ENCODE data around the gene IPPK. TPM values are rescaled to one million over a fixed set of nuclear protein-coding genes. Genes with fewer than 3 reads are reported as not detected.

IPPK gene
- total and polyA plus RNA-seq, 8 donors: 1.9 to 6.5 (median 3.1) TPM

DNA sequence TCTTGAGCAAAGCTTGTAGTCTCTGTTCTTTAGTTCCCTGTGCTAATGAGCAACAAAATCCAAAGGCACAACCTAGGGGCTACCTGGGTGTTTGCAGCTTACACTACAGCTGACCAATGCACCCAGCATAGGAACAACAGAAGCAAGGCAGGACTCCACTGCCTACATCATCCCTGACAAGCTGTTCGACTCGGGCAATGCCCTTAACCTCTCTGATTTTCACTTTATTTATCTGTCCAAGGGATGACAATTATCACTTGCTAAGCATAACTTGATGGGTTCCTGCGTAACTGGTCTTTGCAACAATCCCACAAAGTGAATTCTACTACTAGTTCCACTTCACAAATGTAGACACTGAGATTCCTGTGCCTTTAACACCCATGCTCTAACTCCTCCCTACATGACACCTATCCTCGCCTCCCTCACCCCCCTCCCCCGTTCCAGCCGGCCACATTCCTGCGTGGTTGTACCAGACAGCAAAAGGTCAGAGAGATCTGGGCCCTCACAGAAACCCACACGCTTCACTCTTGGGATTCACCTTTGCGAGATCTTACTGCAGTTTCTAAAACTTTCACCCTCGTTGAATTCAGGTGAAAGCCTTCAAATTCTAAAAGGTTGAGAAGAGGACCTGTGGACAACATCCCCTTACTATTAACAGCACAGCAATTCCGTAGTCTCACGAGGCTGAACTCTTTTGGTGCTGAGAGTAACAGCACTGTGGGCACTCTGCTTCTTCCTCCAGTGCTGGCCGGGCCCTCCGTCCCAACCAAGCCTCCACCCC lies 995 bp downstream of the IPPK start:
- no peaks in the 10 kb centered on the region for H3K27me3 ChIP-seq
- TF ChIP-seq, protein P1, sequence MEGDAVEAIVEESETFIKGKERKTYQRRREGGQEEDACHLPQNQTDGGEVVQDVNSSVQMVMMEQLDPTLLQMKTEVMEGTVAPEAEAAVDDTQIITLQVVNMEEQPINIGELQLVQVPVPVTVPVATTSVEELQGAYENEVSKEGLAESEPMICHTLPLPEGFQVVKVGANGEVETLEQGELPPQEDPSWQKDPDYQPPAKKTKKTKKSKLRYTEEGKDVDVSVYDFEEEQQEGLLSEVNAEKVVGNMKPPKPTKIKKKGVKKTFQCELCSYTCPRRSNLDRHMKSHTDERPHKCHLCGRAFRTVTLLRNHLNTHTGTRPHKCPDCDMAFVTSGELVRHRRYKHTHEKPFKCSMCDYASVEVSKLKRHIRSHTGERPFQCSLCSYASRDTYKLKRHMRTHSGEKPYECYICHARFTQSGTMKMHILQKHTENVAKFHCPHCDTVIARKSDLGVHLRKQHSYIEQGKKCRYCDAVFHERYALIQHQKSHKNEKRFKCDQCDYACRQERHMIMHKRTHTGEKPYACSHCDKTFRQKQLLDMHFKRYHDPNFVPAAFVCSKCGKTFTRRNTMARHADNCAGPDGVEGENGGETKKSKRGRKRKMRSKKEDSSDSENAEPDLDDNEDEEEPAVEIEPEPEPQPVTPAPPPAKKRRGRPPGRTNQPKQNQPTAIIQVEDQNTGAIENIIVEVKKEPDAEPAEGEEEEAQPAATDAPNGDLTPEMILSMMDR (IDR thresholded peaks at IDR 0.05): no peak
- FAIRE-seq (no peak), DNase-seq (peak in 4 of 6 donors; percentile 24 to 57 (median 32)), ATAC-seq (no peak)
- 16% methylated on average over 14 of the region's 14 CpGs for WGBS, 2 donors
- peaks cover 0 to 18% (median 12%) of the 10 kb centered on the region in 3 donors for H3K4me1 ChIP-seq
- H3K27ac ChIP-seq: peak overlapping the region in 1 of 4 donors; percentile 67
- H3K36me3 ChIP-seq: no peaks in the 10 kb centered on the region
- no peaks in the 10 kb centered on the region for H3K9me3 ChIP-seq
- H3K4me3 ChIP-seq: peak overlapping the region; percentile 66 to 99 (median 72)
- intact Hi-C loops (cut with DNase I): no loop called here

DNA sequence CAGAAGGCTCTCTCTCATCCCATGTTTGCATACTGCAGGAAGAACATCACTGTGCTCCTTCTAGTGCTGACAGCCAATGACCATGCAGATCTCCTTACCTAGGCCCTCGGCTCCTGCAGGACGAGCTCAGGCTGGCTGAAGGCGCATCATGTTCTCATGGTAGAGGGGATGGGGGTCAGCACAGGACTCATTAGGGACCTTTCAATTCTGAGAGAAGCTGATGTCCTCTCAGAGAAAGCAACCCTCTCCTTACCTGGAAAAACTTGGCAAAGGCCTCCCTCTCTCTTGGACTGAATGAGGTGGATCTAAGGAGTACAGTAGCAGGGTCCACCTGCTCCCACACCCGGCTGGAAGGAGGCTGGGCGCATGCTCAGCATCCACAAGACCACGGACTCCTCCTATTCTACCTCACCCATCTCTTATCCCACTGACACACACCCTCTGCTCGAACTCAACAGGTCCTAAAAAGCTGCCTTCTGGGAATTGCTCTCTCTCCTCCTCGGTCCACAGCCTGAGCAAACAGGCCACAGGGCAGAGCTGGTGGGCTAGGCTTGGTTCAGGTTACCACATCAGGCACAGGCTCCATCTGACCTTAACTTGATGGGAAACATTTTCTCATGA lies 2.9 kb downstream of the IPPK start:
- Histone ChIP-seq H3K27me3 (no peaks in the 10 kb centered on the region), H3K36me3 (no peaks in the 10 kb centered on the region), H3K4me1 (peaks cover 0 to 18% (median 12%) of the 10 kb centered on the region in 3 donors), H3K4me3 (no peak overlapping the region), H3K9me3 (no peaks in the 10 kb centered on the region), H3K27ac (no peak overlapping the region)
- DNase-seq: peak in 1 of 6 donors; percentile 26
- intact Hi-C loops (cut with DNase I): no loop called here
- no peak for ATAC-seq
- no peak for FAIRE-seq
- TF ChIP-seq, protein P1 (IDR thresholded peaks at IDR 0.05): no peak
- WGBS, 2 donors: 83 to 86% methylated on average over 8 of the region's 8 CpGs

DNA sequence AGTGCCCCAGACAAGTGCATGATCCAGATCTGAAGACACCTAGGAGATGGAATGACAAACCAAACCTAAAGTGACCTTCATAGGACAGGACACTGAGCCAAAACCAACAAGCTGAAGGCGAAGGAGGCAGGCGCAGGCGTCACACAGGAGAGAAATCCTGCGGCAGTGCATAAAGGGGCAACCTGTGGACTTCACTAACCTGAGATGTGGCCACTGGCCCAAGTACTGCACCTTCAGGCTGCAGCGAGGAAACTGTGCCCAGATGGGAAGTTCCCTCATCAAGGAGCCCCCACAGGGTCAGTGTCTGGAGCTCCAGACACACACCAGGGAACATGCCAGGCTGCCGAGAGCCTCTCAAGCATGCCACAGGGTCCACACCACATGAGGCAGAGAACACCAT lies 3.7 kb downstream of the IPPK start:
- intact Hi-C loops (cut with DNase I): no loop called here
- no peak overlapping the region for H3K27ac ChIP-seq
- peak in 1 of 6 donors; percentile 45 for DNase-seq

DNA sequence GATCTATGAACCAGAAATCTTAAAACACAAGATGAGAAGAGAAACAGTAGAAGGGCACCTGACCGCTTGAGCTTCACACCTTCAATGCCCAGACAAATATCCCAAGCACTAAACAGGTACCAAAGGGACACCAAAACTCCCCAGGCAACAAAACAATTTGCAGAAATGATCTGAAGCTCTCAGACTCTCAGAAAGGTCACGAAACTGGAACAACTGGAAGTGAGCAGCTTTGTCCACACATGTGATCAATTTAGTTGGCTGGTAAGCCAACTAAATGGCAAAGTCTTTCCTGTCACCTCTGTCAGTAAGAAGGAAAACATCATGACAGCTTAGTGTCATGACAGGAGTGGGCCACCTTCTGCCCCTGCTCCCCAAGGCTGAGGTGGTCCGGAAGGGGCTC lies 4.1 kb downstream of the IPPK start:
- intact Hi-C loops (cut with DNase I): no loop called here
- Histone ChIP-seq H3K4me1 (peaks cover 0 to 12% (median 12%) of the 10 kb centered on the region in 3 donors), H3K36me3 (no peaks in the 10 kb centered on the region), H3K27ac (no peak overlapping the region), H3K27me3 (no peaks in the 10 kb centered on the region), H3K9me3 (no peaks in the 10 kb centered on the region), H3K4me3 (no peak overlapping the region)
- no peak for ATAC-seq
- 57 to 61% methylated on average over 3 of the region's 3 CpGs for WGBS, 2 donors
- FAIRE-seq: no peak
- TF ChIP-seq, protein P1 (IDR thresholded peaks at IDR 0.05): no peak
- no peak for DNase-seq

More for the DNA sequence above, 3.7 kb downstream of the IPPK start:
- Histone ChIP-seq H3K27me3 (no peaks in the 10 kb centered on the region), H3K9me3 (no peaks in the 10 kb centered on the region), H3K4me3 (no peak overlapping the region), H3K36me3 (no peaks in the 10 kb centered on the region), H3K4me1 (peaks cover 0 to 16% (median 12%) of the 10 kb centered on the region in 3 donors)
- TF ChIP-seq, protein P1 (IDR thresholded peaks at IDR 0.05): no peak
- whole genome bisulfite sequencing, 2 donors: 40 to 43% methylated on average over 6 of the region's 6 CpGs
- ATAC-seq (no peak), FAIRE-seq (no peak)
